OCI-LY7 (cell line): ENCODE data around the gene KCNAB2. TPM values are rescaled to one million over a fixed set of nuclear protein-coding genes. Genes with fewer than 3 reads are reported as not detected.

Experiments
- BruUV-seq: library from RNA; stranded (reverse); fragments of 400-500 nt; replicated peaks from 2 replicates; lab custom pipeline; 2021; lab: Mats Ljungman, UMichigan
- CTCF ChIA-PET: fragments of 300-600 bp; sonication (Branson Sonifier 250); formaldehyde crosslinking; loops from one replicate; lab custom pipeline; 2022; ENCODE audit warnings: antibody characterized with exemption; ENCODE audit not compliant: unreplicated experiment; lab: Charles Lee
- POLR2A ChIA-PET: fragments of 300-600 bp; sonication (Branson Sonifier 250); formaldehyde crosslinking; loops from one replicate; lab custom pipeline; 2022; ENCODE audit warnings: antibody characterized with exemption; lab: Charles Lee
- DNase-seq: peaks from one replicate; pipeline ENCODE4 v3.0.0-alpha.2; 2015; ENCODE audit warnings: low spot score
- H2AFZ ChIP-seq: fragments of 200-600 bp; sonication (generic), shearing (Covaris generic); 2 replicates; pipeline ENCODE4 v1.6.1; 2014; ENCODE audit warnings: mild to moderate bottlenecking, antibody characterized with exemption, low read length, moderate library complexity
- H3K27ac ChIP-seq: fragments of 200-600 bp; sonication (generic); 2 replicates; pipeline ENCODE4 v1.5.1; 2014; ENCODE audit warnings: mixed run types, low read depth, mild to moderate bottlenecking, moderate library complexity, low read length, inconsistent platforms; ENCODE audit not compliant: poor library complexity, severe bottlenecking
- H3K36me3 ChIP-seq: fragments of 200-600 bp; sonication (generic); 2 replicates; pipeline ENCODE4 v1.6.1; 2014; ENCODE audit warnings: mild to moderate bottlenecking, antibody characterized with exemption, low read length, moderate library complexity, mixed read lengths; ENCODE audit not compliant: insufficient read depth
- H3K4me1 ChIP-seq: fragments of 200-600 bp; sonication (generic); 2 replicates; pipeline ENCODE4 v1.5.1; 2014; ENCODE audit warnings: mild to moderate bottlenecking, low read length; ENCODE audit not compliant: insufficient read depth, poor library complexity, severe bottlenecking
- H3K4me2 ChIP-seq: fragments of 200-600 bp; sonication (generic); 2 replicates; pipeline ENCODE4 v1.6.1; 2014; ENCODE audit warnings: mild to moderate bottlenecking, low read length
- H3K4me3 ChIP-seq: fragments of 200-600 bp; sonication (generic); 2 replicates; pipeline ENCODE4 v1.5.1; 2014; ENCODE audit warnings: mild to moderate bottlenecking, low read depth, low read length; ENCODE audit not compliant: poor library complexity, severe bottlenecking
- H3K79me2 ChIP-seq: fragments of 200-600 bp; sonication (generic); 2 replicates; pipeline ENCODE4 v1.6.1; 2016; ENCODE audit warnings: low read depth, mild to moderate bottlenecking, low read length, moderate library complexity, mixed read lengths; ENCODE audit not compliant: insufficient read depth
- H3K9me2 ChIP-seq: fragments of 200-600 bp; sonication (generic); 2 replicates; pipeline ENCODE4 v1.6.1; 2016; ENCODE audit warnings: mild to moderate bottlenecking, low read length, mixed read lengths; ENCODE audit not compliant: insufficient read depth
- H3K9me3 ChIP-seq: fragments of 200-600 bp; sonication (generic); 2 replicates; pipeline ENCODE4 v1.6.1; 2014; ENCODE audit warnings: mild to moderate bottlenecking, mixed run types, low read length, mixed read lengths
- H4K20me1 ChIP-seq: fragments of 200-600 bp; sonication (generic); 2 replicates; pipeline ENCODE4 v1.6.1; 2014; ENCODE audit warnings: mild to moderate bottlenecking, antibody characterized with exemption, low read length, moderate library complexity, mixed read lengths; ENCODE audit not compliant: insufficient read depth
- EZH2phosphoT487 ChIP-seq: fragments of 200-600 bp; sonication (generic); IDR thresholded peaks from 2 replicates; pipeline ENCODE4 v1.6.1; 2018; ENCODE audit warnings: low read depth, borderline replicate concordance, mild to moderate bottlenecking, mixed run types, antibody characterized with exemption, low read length, moderate library complexity, mixed read lengths
- intact Hi-C: fragments of 100-400 bp; cut with micrococcal nuclease; formaldehyde crosslinking; loops from one replicate; pipeline ENCODE4 v1.10.0; 2022; ENCODE audit not compliant: unreplicated experiment
- total RNA-seq, 2 experiments: library from RNA; depleted of rRNA in 1 of 2; stranded (reverse); fragments of >200 nt in 1 of 2; shearing (Covaris generic) in 1 of 2; gene quantifications; 2 replicates each; pipeline ENCODE4 v1.2.3, GENCODE V29; 2014 to 2022
- TF ChIP-seq, protein P1 (sequence below): fragments of 200-600 bp; sonication (generic); conservative IDR thresholded peaks from 2 replicates; pipeline ENCODE4 v1.5.1; 2014; ENCODE audit warnings: mild to moderate bottlenecking, antibody characterized with exemption, low read length, moderate library complexity, mixed read lengths

The KCNAB2 gene
- total RNA-seq, 2 experiments from 2014 or later, result 46.7 to 133 TPM

DNA sequence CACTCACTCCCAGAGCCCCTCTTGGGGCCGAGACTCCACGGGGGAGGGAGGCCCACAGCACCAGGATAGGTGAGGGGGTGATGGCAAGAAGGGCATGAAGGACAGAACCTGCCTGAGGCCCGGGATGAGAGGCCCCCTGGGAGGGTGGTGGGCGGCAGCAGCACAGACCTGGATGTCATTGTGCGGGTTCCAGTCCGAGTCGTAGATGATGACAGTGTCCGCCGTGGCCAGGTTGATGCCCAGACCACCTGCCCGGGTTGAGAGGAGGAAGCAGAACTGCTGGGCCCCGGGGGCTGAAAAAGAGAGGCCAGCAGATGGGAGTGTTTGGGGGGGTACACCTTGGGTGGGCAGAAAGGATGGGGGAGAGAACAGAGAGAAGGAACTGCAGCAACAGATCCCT lies 84.3 kb downstream of the KCNAB2 start:
- H3K4me3 ChIP-seq, result no peak overlapping the region
- BruUV-seq, result no TSS peak
- TF ChIP-seq, protein P1, sequence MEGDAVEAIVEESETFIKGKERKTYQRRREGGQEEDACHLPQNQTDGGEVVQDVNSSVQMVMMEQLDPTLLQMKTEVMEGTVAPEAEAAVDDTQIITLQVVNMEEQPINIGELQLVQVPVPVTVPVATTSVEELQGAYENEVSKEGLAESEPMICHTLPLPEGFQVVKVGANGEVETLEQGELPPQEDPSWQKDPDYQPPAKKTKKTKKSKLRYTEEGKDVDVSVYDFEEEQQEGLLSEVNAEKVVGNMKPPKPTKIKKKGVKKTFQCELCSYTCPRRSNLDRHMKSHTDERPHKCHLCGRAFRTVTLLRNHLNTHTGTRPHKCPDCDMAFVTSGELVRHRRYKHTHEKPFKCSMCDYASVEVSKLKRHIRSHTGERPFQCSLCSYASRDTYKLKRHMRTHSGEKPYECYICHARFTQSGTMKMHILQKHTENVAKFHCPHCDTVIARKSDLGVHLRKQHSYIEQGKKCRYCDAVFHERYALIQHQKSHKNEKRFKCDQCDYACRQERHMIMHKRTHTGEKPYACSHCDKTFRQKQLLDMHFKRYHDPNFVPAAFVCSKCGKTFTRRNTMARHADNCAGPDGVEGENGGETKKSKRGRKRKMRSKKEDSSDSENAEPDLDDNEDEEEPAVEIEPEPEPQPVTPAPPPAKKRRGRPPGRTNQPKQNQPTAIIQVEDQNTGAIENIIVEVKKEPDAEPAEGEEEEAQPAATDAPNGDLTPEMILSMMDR, result no peak
- no peak for TF ChIP-seq EZH2phosphoT487
- intact Hi-C loops, result no loop called here
- no peak for DNase-seq
- CTCF ChIA-PET, result no interaction called here
- H3K4me1 ChIP-seq, result no peaks in the 10 kb centered on the region
- H4K20me1 ChIP-seq, result no peaks in the 10 kb centered on the region
- POLR2A ChIA-PET, result no interaction called here
- H2AFZ ChIP-seq, result no peak overlapping the region
- H3K9me3 ChIP-seq, result no peaks in the 10 kb centered on the region
- no peak overlapping the region for H3K4me2 ChIP-seq
- H3K79me2 ChIP-seq, result no peaks in the 10 kb centered on the region
- no peaks in the 10 kb centered on the region for H3K36me3 ChIP-seq
- H3K9me2 ChIP-seq, result no peaks in the 10 kb centered on the region
- no peak overlapping the region for H3K27ac ChIP-seq

DNA sequence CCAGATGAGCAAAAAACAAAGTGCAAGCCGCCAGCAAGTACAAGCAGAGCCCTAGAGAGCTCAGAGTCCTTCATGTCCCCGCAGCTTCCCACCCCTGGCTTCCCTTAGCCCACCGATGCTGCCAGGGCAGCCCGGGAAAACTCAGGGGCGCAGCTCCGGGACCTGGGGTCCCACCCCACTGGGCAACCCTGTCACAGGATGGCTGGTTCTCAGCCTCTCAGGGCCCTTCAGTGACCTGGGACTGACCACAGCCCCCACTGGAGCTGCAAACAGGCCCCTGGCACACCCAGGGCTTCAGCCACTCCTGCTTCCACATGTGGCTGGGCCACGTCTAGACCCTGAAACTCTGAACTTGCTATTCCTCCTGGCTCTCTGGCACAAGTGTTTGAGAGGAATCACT lies 84.9 kb downstream of the KCNAB2 start:
- H2AFZ ChIP-seq, result no peak overlapping the region
- no peaks in the 10 kb centered on the region for H3K36me3 ChIP-seq
- no peak overlapping the region for H3K4me2 ChIP-seq
- POLR2A ChIA-PET, result no interaction called here
- TF ChIP-seq, protein P1, result no peak
- TF ChIP-seq EZH2phosphoT487, result no peak
- no peak overlapping the region for H3K4me3 ChIP-seq
- H3K79me2 ChIP-seq, result no peaks in the 10 kb centered on the region
- H3K9me3 ChIP-seq, result no peaks in the 10 kb centered on the region
- CTCF ChIA-PET, result no interaction called here
- intact Hi-C loops, result no loop called here
- H4K20me1 ChIP-seq, result no peaks in the 10 kb centered on the region
- BruUV-seq, result no TSS peak
- H3K9me2 ChIP-seq, result no peaks in the 10 kb centered on the region
- H3K4me1 ChIP-seq, result no peaks in the 10 kb centered on the region
- no peak overlapping the region for H3K27ac ChIP-seq
- no peak for DNase-seq

DNA sequence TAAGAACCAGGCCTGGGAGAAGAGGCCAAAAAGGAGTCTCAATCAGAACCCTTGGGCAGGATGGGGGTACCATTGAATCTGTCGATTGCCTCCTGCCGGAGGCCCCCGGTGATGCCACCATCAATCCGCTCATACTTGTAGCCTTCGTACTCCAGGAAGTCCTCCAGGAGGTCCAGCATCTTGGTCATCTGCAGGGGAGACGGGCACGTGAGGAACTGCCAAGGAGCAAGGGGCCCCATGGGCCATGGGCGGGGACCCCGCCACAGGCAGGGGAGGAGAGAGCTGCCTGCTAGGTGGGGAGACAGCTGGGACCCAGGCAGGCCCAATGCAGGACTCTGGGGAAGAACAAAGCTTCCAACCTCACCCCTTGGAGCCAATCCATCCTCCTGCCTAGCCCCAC lies 85.9 kb downstream of the KCNAB2 start:
- no peak for DNase-seq
- Histone ChIP-seq H4K20me1 (no peaks in the 10 kb centered on the region), H3K79me2 (no peaks in the 10 kb centered on the region), H3K4me2 (no peak overlapping the region), H3K36me3 (no peaks in the 10 kb centered on the region), H3K27ac (no peak overlapping the region), H3K4me3 (no peak overlapping the region), H3K9me2 (no peaks in the 10 kb centered on the region), H3K9me3 (no peaks in the 10 kb centered on the region), H2AFZ (no peak overlapping the region), H3K4me1 (no peaks in the 10 kb centered on the region)
- TF ChIP-seq, protein P1, result no peak
- TF ChIP-seq EZH2phosphoT487, result no peak
- intact Hi-C loops, result no loop called here
- ChIA-PET POLR2A (no interaction called here), CTCF (no interaction called here)
- BruUV-seq, result no TSS peak
